Motor neuron (in vitro differentiated cells): ENCODE data around the gene ILF3. TPM values are rescaled to one million over a fixed set of nuclear protein-coding genes. Genes with fewer than 3 reads are reported as not detected.

ENCODE experiments used
- ATAC-seq, 8 experiments: fragments of 200-7000 bp; cut with Tn5 transposase; replicated peaks in 6 of 8; 2 replicates each; pipeline ENCODE4 v1.8.0; 2021; ENCODE audit warnings: mild to moderate bottlenecking in 8 of 8, moderate library complexity in 8 of 8
- H3K27ac ChIP-seq, 2 donors: fragments of 250-450 bp; sonication (Bioruptor Pico); 2 replicates each; pipeline ENCODE4 v1.9.0; 2021; ENCODE audit warnings: antibody characterized with exemption in 2 of 2, mild to moderate bottlenecking in 2 of 2, moderate library complexity in 1 of 2
- H3K4me1 ChIP-seq, 2 donors: fragments of 250-450 bp; sonication (Bioruptor Pico); replicated peaks in 1 of 2; 2 replicates each; pipeline ENCODE4 v1.6.1; 2021; ENCODE audit warnings: antibody characterized with exemption in 2 of 2, mild to moderate bottlenecking in 2 of 2, moderate library complexity in 1 of 2
- H3K4me3 ChIP-seq, 5 donors: fragments of 250-450 bp; sonication (Bioruptor Pico); 2 replicates each; pipeline ENCODE4 v1.9.0; 2021; ENCODE audit warnings: antibody characterized with exemption in 5 of 5, mild to moderate bottlenecking in 5 of 5, moderate library complexity in 4 of 5
- WGBS, 10 experiments: fragments of 450-650 bp; shearing (Covaris generic); methylation state at CpG; one replicate each; pipeline ENCODE4 v1.0.0; 2022; 5-methylcytosine and 5-hydroxymethylcytosine counted together
- in situ Hi-C, 9 experiments: fragments of 400-800 bp; cut with MboI; loops; one replicate each; pipeline ENCODE4 v1.15.0; 2021; ENCODE audit warnings: low sequenced_read_pairs in 9 of 9, low pct_unique_long_range_greater_than_20kb in 2 of 9; ENCODE audit not compliant: unreplicated experiment in 9 of 9
- total RNA-seq, 8 experiments: library from RNA; unstranded; fragments of 300-600 nt; gene quantifications; 2 replicates each; pipeline versions ENCODE4 v1.2.3 to v1.2.4, GENCODE V29; 2022

Gene ILF3
- total RNA-seq, 8 experiments from 2014 or later, result 44.8 to 286 (median 137) TPM

- H3K4me3 ChIP-seq, result peak overlapping the region; percentile 63 to 95 (median 86)
- in situ Hi-C loops, result no loop called here
- WGBS, 10 experiments, result 0 to 18% (median 2%) methylated on average over 4 to 9 of the region's 70 CpGs; no CpG with 5 or more reads in 5 of the 10 experiments
- peak; percentile 0 to 17 (median 3) for ATAC-seq
- H3K4me1 ChIP-seq, result peaks cover 9 to 11% of the 10 kb centered on the region in 2 donors
- H3K27ac ChIP-seq, result peak overlapping the region; percentile 83 to 89
These were observed 64.4 kb downstream of the ILF3 start for GRCh38 chr19:10718205-10719196.

DNA sequence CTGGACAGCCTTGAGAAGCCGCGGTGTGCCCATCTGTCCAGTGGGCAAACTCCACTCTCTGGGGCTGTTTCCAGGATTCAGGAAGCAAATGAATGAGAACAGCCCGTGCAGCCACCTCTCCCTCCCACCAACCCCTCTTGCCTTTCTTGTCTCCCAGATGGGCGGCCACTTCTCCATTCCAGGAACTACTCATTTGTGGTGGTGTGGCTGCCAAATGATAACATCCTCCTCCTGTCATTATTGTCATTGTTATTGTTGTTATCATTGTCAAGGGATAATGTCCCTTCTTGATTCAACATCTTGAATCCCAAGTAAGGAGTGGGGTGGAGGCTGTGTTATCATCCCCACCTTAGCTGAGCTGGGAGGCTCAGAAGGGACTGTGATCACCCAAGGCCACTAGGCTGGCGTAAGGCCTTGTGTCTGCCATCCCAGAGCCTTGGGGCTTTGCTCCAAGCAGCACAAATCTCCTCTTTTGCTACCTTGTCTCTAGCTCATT is 65.4 kb downstream of the ILF3 start:
- Histone ChIP-seq H3K4me1 (peaks cover 9 to 11% of the 10 kb centered on the region in 2 donors), H3K27ac (no peak overlapping the region), H3K4me3 (peak overlapping the region; percentile 63 to 95 (median 86))
- in situ Hi-C loops, result no loop called here
- ATAC-seq, result no peak
- 30 to 100% (median 88%) methylated on average over 1 to 4 of the region's 5 CpGs; no CpG with 5 or more reads in 3 of the 10 experiments for WGBS, 10 experiments

DNA sequence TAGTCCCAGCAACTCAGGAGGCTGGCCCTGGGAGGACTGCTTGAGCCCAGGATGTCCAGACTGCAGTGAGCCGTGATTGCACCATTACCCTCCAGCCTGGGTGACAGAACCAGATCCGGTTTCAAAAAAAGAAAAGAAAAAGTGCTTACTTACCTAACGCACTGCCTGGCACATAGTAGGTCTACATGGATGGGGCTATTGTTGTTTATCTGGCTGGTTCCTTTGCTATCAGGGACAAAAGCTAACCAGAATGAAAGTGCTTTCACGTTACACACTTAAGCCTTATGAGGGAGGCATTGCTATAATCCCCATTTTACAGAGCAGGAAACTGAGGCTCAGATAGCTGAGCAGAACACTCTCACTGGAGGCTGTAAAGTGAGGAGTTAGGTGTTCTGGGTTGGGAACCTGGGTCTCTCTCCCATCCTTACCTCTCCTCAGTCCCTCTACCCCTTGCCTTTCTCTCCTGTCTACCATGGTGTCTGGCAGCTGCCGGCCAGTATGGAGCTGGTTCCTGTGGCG is 66.5 kb downstream of the ILF3 start:
- Histone ChIP-seq H3K4me3 (no peak overlapping the region), H3K4me1 (peaks cover 9 to 11% of the 10 kb centered on the region in 2 donors), H3K27ac (no peak overlapping the region)
- WGBS, 10 experiments, result 50 to 100% (median 95%) methylated on average over 1 to 4 of the region's 6 CpGs; no CpG with 5 or more reads in 1 of the 10 experiments
- ATAC-seq, result no peak
- in situ Hi-C loops, result no loop called here

DNA sequence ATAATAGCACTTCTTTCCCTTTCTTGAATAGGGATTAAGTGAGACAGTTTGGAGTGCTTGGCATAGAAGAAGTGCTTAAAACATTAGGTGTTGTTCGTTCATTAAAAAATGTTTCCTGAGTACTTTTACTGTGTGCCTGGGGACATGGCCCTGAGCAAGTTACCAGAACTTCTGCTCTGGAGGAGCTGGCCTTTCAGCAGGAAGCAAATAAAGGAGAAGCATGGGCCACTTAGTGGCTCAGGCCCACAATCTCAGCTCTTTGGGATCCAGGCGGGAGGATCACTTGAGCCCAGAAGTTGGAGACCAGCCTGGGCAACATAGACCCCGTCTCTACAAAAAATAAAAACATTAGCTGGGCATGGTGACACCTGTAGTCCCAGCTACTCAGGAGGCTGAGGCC is 69.4 kb downstream of the ILF3 start:
- WGBS, 10 experiments, result 80 to 100% (median 100%) methylated on average over 1 to 3 of the region's 3 CpGs; no CpG with 5 or more reads in 3 of the 10 experiments
- peaks cover 9 to 11% of the 10 kb centered on the region in 2 donors for H3K4me1 ChIP-seq
- no peak for ATAC-seq
- in situ Hi-C loops, result no loop called here
- H3K4me3 ChIP-seq, result no peak overlapping the region
- no peak overlapping the region for H3K27ac ChIP-seq

DNA sequence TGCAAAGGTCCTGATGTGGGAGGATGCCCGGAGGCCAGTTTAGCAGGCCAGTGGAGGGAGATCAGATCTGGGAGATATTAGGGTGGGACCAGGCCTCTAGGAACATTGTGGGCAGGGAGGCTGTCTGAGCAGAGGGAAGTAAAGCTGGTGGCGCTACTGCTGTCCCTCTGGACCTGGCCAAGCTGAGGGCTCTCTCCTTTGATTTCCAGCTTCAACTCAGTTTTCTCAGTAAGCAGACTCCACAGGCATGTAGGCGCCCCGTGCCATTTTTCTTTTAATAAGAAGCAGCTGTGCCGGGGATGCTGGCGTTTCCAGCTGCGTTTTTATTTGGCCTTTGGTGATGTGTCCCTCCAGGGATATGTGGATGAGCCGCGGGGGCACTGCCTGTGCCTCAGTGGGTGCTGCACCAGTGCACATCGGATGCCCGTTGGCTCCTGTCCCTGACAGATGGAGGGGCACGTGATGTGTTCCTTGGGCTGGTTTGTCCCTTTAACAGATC is 70.5 kb downstream of the ILF3 start:
- WGBS, 10 experiments, result 38 to 100% (median 90%) methylated on average over 1 to 6 of the region's 12 CpGs; no CpG with 5 or more reads in 3 of the 10 experiments
- no peak overlapping the region for H3K27ac ChIP-seq
- no peak overlapping the region for H3K4me3 ChIP-seq
- H3K4me1 ChIP-seq, result peaks cover 2 to 5% of the 10 kb centered on the region in 2 donors
- peak in 2 of 8 experiments; percentile 49 to 66 for ATAC-seq
- in situ Hi-C loops, result no loop called here

DNA sequence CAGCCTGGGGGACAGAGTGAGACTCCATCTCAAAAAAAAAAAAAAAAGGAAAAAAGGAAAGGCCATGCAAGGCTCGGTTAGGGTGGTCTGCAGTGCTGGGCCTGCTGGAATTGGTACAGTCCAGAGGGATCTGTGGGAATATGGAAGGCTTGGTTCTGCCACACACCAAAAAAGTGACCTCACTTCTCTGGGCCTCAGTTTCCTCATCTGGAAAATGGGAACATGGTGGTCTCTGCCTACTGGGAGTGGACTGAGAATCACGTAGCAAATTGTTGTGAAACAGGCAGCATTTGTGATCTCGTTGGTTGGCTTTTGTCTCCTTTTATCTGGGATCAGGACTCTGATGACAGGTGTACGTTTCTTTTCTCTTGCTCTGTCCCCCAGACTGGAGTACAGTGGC is 71.3 kb downstream of the ILF3 start:
- Histone ChIP-seq H3K4me1 (no peaks in the 10 kb centered on the region), H3K27ac (no peak overlapping the region), H3K4me3 (no peak overlapping the region)
- ATAC-seq, result no peak
- in situ Hi-C loops, result no loop called here
- 57 to 100% (median 85%) methylated on average over 1 to 4 of the region's 4 CpGs; no CpG with 5 or more reads in 2 of the 10 experiments for WGBS, 10 experiments

DNA sequence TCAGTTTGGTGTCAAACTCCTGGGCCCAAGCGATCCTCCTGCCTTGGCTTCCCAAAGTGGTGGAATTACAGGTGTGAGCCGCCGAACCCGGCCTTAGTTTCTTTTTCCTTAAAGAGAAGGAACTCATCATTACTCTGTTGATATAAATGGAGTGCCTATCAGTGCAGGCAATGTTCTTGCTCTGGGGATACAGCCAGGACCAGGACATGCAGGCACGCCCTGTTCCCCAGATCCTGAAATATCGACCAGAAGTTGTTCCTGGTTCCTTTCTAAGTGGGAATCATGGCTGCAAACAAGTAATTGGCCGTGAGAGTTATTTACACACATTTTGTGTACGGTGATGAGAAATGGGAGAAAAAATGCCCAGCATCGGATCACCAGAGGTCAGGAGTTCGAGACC is 72.1 kb downstream of the ILF3 start:
- ATAC-seq, result no peak
- WGBS, 10 experiments, result 57 to 100% (median 93%) methylated on average over 1 to 8 of the region's 10 CpGs; no CpG with 5 or more reads in 1 of the 10 experiments
- no peak overlapping the region for H3K4me3 ChIP-seq
- H3K27ac ChIP-seq, result no peak overlapping the region
- in situ Hi-C loops, result no loop called here
- no peaks in the 10 kb centered on the region for H3K4me1 ChIP-seq

DNA sequence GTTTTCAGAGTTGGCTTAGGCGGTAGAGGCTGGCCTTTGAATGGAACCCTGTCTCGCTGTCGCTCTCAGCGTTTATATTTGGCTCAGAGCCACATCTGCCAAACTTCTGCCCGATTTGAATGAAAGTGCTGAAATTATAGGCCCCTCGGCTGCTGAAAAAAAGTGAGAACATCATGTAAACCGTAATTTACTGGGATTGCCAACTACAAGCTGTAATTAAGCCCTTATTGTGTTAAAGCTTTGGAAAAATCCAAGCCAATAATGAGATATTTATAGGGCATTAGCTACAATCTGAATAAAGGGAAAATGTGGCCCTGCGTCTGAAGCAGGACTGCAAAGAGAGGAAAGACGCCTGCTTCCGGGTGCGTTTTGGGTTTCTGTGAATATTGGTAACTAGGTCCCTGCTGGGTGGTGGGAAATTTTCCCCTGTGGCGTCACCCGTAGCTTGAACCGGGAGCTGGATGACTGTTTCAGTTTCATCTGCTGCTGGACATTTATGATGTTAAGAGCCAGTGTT is 73.6 kb downstream of the ILF3 start:
- Histone ChIP-seq H3K4me1 (no peaks in the 10 kb centered on the region), H3K4me3 (no peak overlapping the region), H3K27ac (no peak overlapping the region)
- in situ Hi-C loops, result no loop called here
- ATAC-seq, result no peak
- WGBS, 10 experiments, result 50 to 100% (median 91%) methylated on average over 2 to 14 of the region's 14 CpGs; no CpG with 5 or more reads in 2 of the 10 experiments

DNA sequence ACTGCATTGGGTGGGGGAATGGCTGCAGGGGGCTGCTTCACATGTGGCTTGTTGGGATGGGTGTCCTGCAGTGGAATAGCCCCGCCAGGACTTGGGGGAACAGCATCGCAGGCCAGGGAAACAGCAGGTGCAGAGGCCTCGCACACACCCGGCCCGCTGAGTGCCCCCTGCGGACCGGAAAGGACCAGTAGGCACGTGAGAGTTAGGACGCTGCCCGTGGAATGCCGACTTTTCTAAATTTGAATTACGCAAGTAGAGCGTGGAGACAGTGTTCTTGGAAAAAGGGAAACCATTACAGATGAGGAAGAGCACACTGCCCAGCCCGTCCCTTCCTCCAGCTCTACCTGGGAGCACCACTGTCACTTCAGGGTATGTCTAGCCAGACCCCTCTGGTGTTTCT is 75.3 kb downstream of the ILF3 start:
- in situ Hi-C loops, result no loop called here
- ATAC-seq, result no peak
- H3K4me3 ChIP-seq, result no peak overlapping the region
- no peaks in the 10 kb centered on the region for H3K4me1 ChIP-seq
- no peak overlapping the region for H3K27ac ChIP-seq
- 94 to 100% (median 98%) methylated on average over 1 to 8 of the region's 14 CpGs; no CpG with 5 or more reads in 4 of the 10 experiments for WGBS, 10 experiments

GRCh38 chr19:10730932-10731331 is 76.8 kb downstream of the ILF3 start:
- in situ Hi-C loops, result no loop called here
- 93 to 100% methylated on average over 3 to 5 of the region's 12 CpGs; no CpG with 5 or more reads in 8 of the 10 experiments for WGBS, 10 experiments
- ATAC-seq, result no peak
- Histone ChIP-seq H3K4me3 (no peak overlapping the region), H3K4me1 (no peaks in the 10 kb centered on the region), H3K27ac (no peak overlapping the region)

DNA sequence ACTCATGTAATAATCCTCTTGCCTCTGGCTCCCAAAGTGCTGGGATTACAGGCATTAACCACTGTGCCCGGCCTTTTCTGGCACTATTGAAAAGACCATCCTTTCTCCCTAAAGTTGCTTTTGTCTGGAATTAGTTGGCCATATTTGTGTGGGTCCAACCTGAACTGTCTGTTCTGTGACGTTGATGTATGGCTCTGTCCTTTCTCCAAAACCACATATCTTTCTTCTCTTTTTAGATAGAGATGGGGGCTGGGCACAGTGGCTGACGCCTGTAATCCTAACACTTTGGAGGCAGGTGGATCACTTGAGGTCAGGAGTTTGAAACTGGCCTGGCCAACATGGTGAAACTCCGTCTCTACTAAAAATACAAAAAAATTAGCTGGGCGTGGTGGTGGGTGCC is 81.6 kb downstream of the ILF3 start:
- H3K4me1 ChIP-seq, result no peaks in the 10 kb centered on the region
- in situ Hi-C loops, result no loop called here
- WGBS, 10 experiments, result 71 to 100% (median 89%) methylated on average over 1 to 5 of the region's 5 CpGs
- no peak overlapping the region for H3K4me3 ChIP-seq
- no peak overlapping the region for H3K27ac ChIP-seq
- ATAC-seq, result no peak

GRCh38 chr19:10736189-10736588 is 82.0 kb downstream of the ILF3 start:
- 43 to 100% (median 96%) methylated on average over 1 to 6 of the region's 6 CpGs for WGBS, 10 experiments

More at GRCh38 chr19:10736189-10736588, 82.0 kb downstream of the ILF3 start:
- no peak for ATAC-seq
- no peaks in the 10 kb centered on the region for H3K4me1 ChIP-seq
- H3K4me3 ChIP-seq, result no peak overlapping the region
- in situ Hi-C loops, result no loop called here
- no peak overlapping the region for H3K27ac ChIP-seq
